ENCODE data around the gene CUTA. TPM values are rescaled to one million over a fixed set of nuclear protein-coding genes. Genes with fewer than 3 reads are reported as not detected.

The CUTA gene
- polyA plus RNA-seq, 2 donors = 80.2 to 119 TPM

DNA sequence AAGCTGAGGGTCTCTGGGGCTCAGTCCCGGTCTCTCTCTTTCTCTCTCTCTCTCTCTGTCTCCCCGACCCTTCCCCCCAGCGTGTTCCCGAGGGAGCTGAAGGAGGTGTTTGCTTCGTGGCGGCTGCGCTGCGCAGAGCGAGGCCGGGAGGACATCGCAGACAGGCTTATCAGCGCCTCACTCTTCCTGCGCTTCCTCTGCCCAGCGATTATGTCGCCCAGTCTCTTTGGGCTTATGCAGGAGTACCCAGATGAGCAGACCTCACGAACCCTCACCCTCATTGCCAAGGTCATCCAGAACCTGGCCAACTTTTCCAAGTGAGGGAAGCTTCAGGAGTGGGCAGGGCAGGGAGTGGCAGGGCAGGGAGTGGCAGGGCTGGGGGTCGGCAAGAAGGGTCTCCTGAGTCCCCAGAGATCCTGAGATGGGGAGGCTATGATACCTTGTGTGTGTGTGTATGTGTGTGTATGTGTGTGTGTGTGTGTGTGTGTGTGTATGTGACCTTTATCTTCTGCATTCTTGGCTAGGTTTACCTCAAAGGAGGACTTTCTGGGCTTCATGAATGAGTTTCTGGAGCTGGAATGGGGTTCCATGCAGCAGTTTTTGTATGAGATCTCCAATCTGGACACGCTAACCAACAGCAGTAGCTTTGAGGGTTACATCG is 22.9 kb upstream of the CUTA start:
- peaks cover 0 to 40% of the 10 kb centered on the region in 2 donors for H3K36me3 ChIP-seq (ENCODE audit: control insufficient read depth in 2 of 2, insufficient read depth in 2 of 2, low read length in 1 of 2)
- WGBS, 2 donors = 83 to 84% methylated on average over 19 of the region's 19 CpGs

GRCh38 chr6:33439956-33440648 is 22.2 kb upstream of the CUTA start:
- Histone ChIP-seq H3K4me1 (ENCODE audit: control insufficient read depth in 2 of 2, insufficient read depth in 2 of 2, low read length in 1 of 2) (no peaks in the 10 kb centered on the region), H3K27me3 (ENCODE audit: control insufficient read depth in 1 of 2, insufficient read depth in 2 of 2, low read length in 2 of 2) (no peaks in the 10 kb centered on the region), H3K36me3 (ENCODE audit: control insufficient read depth in 2 of 2, insufficient read depth in 2 of 2, low read length in 1 of 2) (peaks cover 4 to 44% of the 10 kb centered on the region in 2 donors), H3K27ac (ENCODE audit: low read depth in 2 of 2, low read length in 1 of 2) (no peak overlapping the region), H3K9me3 (ENCODE audit: control insufficient read depth in 2 of 2, insufficient read depth in 1 of 2, low read depth in 1 of 2, low read length in 1 of 2) (no peaks in the 10 kb centered on the region), H3K4me3 (ENCODE audit: low read depth in 1 of 2, low read length in 2 of 2) (no peak overlapping the region)
- WGBS, 2 donors = 77 to 80% methylated on average over 9 of the region's 9 CpGs

More for the DNA sequence above, 22.9 kb upstream of the CUTA start:
- Histone ChIP-seq H3K4me3 (ENCODE audit: low read depth in 1 of 2, low read length in 2 of 2) (no peak overlapping the region), H3K27ac (ENCODE audit: low read depth in 2 of 2, low read length in 1 of 2) (no peak overlapping the region), H3K4me1 (ENCODE audit: control insufficient read depth in 2 of 2, insufficient read depth in 2 of 2, low read length in 1 of 2) (no peaks in the 10 kb centered on the region), H3K27me3 (ENCODE audit: control insufficient read depth in 1 of 2, insufficient read depth in 2 of 2, low read length in 2 of 2) (no peaks in the 10 kb centered on the region), H3K9me3 (ENCODE audit: control insufficient read depth in 2 of 2, insufficient read depth in 1 of 2, low read depth in 1 of 2, low read length in 1 of 2) (no peaks in the 10 kb centered on the region)

DNA sequence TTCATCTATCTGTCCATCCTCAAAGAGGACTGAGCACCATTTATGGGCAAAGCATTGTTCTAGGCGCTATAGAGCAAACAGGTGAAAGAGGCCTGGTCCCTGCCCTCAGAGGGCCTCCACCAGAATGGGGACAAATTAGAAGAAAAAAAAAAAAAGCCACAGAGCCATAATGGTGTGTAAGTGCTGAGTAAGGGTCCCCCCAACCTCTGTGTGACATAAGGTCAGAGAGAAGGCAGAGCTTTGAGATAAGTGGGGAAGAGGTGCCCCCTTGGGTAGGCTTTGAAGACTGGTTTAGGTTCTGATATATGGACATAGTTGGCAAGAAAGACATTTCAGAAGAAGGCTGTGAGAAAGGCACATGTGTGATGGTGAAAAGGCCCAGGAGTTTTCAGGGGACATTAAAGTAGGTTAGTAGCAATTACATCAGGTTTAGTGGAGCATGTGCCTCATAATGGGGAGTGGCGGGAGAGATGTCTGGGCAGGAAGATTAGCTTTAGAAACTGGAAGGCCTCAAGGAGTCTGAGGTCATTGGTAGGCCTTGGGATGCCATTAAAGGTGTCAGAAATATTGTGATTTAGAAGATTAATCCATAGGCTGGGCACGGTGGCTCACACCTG is 21.2 kb upstream of the CUTA start:
- Histone ChIP-seq H3K27ac (ENCODE audit: low read depth in 2 of 2, low read length in 1 of 2) (no peak overlapping the region), H3K36me3 (ENCODE audit: control insufficient read depth in 2 of 2, insufficient read depth in 2 of 2, low read length in 1 of 2) (peaks cover 4 to 42% of the 10 kb centered on the region in 2 donors), H3K27me3 (ENCODE audit: control insufficient read depth in 1 of 2, insufficient read depth in 2 of 2, low read length in 2 of 2) (no peaks in the 10 kb centered on the region), H3K4me1 (ENCODE audit: control insufficient read depth in 2 of 2, insufficient read depth in 2 of 2, low read length in 1 of 2) (no peaks in the 10 kb centered on the region), H3K9me3 (ENCODE audit: control insufficient read depth in 2 of 2, insufficient read depth in 1 of 2, low read depth in 1 of 2, low read length in 1 of 2) (no peaks in the 10 kb centered on the region), H3K4me3 (ENCODE audit: low read depth in 1 of 2, low read length in 2 of 2) (no peak overlapping the region)
- 89 to 97% methylated on average over 3 of the region's 3 CpGs for WGBS, 2 donors

GRCh38 chr6:33437666-33438065 is 19.8 kb upstream of the CUTA start:
- H3K4me3 ChIP-seq (ENCODE audit: low read depth in 1 of 2, low read length in 2 of 2) = no peak overlapping the region
- H3K4me1 ChIP-seq (ENCODE audit: control insufficient read depth in 2 of 2, insufficient read depth in 2 of 2, low read length in 1 of 2) = no peaks in the 10 kb centered on the region
- 92 to 93% methylated on average over 18 of the region's 18 CpGs for WGBS, 2 donors
- no peaks in the 10 kb centered on the region for H3K27me3 ChIP-seq (ENCODE audit: control insufficient read depth in 1 of 2, insufficient read depth in 2 of 2, low read length in 2 of 2)
- no peak overlapping the region for H3K27ac ChIP-seq (ENCODE audit: low read depth in 2 of 2, low read length in 1 of 2)
- no peaks in the 10 kb centered on the region for H3K9me3 ChIP-seq (ENCODE audit: control insufficient read depth in 2 of 2, insufficient read depth in 1 of 2, low read depth in 1 of 2, low read length in 1 of 2)
- H3K36me3 ChIP-seq (ENCODE audit: control insufficient read depth in 2 of 2, insufficient read depth in 2 of 2, low read length in 1 of 2) = peaks cover 4 to 36% of the 10 kb centered on the region in 2 donors

DNA sequence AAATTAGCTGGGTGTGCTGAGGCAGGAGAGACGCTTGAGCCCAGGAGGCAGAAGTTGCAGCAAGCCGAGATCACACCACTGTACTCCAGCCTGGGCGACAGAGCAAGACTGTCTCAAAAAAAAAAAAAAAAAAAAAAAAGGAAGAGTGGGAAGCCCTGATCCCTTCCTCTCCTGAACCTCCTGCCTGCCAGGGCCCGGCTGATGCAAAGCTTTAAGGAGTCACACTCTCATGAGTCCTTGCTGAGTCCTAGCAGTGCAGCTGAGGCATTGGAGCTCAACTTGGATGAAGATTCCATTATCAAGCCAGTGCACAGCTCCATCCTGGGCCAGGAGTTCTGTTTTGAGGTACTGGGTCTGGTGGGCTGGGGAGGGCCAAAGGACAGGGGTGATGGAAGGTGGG is 17.1 kb upstream of the CUTA start:
- H3K27ac ChIP-seq (ENCODE audit: low read depth in 2 of 2, low read length in 1 of 2) = no peak overlapping the region
- no peaks in the 10 kb centered on the region for H3K4me1 ChIP-seq (ENCODE audit: control insufficient read depth in 2 of 2, insufficient read depth in 2 of 2, low read length in 1 of 2)
- H3K9me3 ChIP-seq (ENCODE audit: control insufficient read depth in 2 of 2, insufficient read depth in 1 of 2, low read depth in 1 of 2, low read length in 1 of 2) = no peaks in the 10 kb centered on the region
- 90 to 94% methylated on average over 4 of the region's 4 CpGs for WGBS, 2 donors
- H3K27me3 ChIP-seq (ENCODE audit: control insufficient read depth in 1 of 2, insufficient read depth in 2 of 2, low read length in 2 of 2) = no peaks in the 10 kb centered on the region
- H3K4me3 ChIP-seq (ENCODE audit: low read depth in 1 of 2, low read length in 2 of 2) = no peak overlapping the region
- H3K36me3 ChIP-seq (ENCODE audit: control insufficient read depth in 2 of 2, insufficient read depth in 2 of 2, low read length in 1 of 2) = peaks cover 6 to 20% of the 10 kb centered on the region in 2 donors

GRCh38 chr6:33433544-33434191 is 15.8 kb upstream of the CUTA start:
- Histone ChIP-seq H3K27me3 (ENCODE audit: control insufficient read depth in 1 of 2, insufficient read depth in 2 of 2, low read length in 2 of 2) (no peaks in the 10 kb centered on the region), H3K36me3 (ENCODE audit: control insufficient read depth in 2 of 2, insufficient read depth in 2 of 2, low read length in 1 of 2) (peaks cover 6 to 20% of the 10 kb centered on the region in 2 donors), H3K9me3 (ENCODE audit: control insufficient read depth in 2 of 2, insufficient read depth in 1 of 2, low read depth in 1 of 2, low read length in 1 of 2) (no peaks in the 10 kb centered on the region), H3K4me1 (ENCODE audit: control insufficient read depth in 2 of 2, insufficient read depth in 2 of 2, low read length in 1 of 2) (peaks cover 0 to 8% of the 10 kb centered on the region in 2 donors), H3K4me3 (ENCODE audit: low read depth in 1 of 2, low read length in 2 of 2) (no peak overlapping the region), H3K27ac (ENCODE audit: low read depth in 2 of 2, low read length in 1 of 2) (no peak overlapping the region)
- WGBS, 2 donors = 49 to 60% methylated on average over 8 to 16 of the region's 17 CpGs

DNA sequence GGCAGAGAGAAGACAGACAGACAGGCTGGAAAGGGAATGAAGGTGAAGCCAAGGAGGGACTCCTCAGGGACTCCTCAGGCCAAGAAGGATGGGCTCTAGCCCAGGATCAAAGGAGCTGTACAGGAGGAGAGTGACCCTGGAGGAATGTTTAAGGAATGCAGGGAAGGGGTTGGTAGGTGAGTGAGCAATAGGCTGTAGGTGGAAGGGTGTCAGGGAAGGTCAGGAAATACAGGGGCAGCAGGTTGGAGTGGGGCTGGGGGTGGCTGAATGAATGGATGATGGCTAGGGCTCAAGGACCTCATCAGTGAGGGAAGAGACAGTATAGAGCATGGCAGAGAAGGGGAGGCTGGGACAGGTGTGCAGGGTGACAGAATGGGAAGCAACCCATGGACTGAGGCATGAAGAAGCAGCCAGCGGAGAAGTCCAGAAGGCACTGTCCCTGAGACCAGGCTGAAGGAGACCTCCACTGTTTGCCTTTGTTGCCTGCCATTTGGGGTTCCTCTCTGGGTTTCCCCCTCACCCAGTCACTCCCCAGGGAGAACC is 15.2 kb upstream of the CUTA start:
- Histone ChIP-seq H3K27ac (ENCODE audit: low read depth in 2 of 2, low read length in 1 of 2) (peak overlapping the region in 1 of 2 donors; percentile 18), H3K27me3 (ENCODE audit: control insufficient read depth in 1 of 2, insufficient read depth in 2 of 2, low read length in 2 of 2) (no peaks in the 10 kb centered on the region), H3K4me1 (ENCODE audit: control insufficient read depth in 2 of 2, insufficient read depth in 2 of 2, low read length in 1 of 2) (peaks cover 0 to 14% of the 10 kb centered on the region in 2 donors)

DNA sequence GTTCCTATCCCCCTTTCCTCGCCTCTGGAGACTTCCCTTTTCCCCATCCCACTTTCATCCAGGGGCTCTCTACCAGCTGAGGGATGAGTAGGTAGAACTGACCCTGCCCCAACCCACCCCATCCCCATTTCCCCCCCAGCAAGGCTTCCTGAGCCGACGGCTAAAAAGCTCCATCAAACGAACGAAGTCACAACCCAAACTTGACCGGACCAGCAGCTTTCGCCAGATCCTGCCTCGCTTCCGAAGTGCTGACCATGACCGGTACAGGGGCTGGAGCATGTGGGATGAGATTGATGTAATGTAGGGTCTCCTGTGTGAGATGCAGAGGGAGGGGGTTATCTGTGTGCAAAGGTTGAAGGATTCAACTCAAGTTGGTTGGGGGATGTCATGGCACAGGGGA is 14.6 kb upstream of the CUTA start:
- H3K36me3 ChIP-seq (ENCODE audit: control insufficient read depth in 2 of 2, insufficient read depth in 2 of 2, low read length in 1 of 2) = peaks cover 6 to 12% of the 10 kb centered on the region in 2 donors
- H3K27ac ChIP-seq (ENCODE audit: low read depth in 2 of 2, low read length in 1 of 2) = no peak overlapping the region
- H3K9me3 ChIP-seq (ENCODE audit: control insufficient read depth in 2 of 2, insufficient read depth in 1 of 2, low read depth in 1 of 2, low read length in 1 of 2) = no peaks in the 10 kb centered on the region
- WGBS, 2 donors = 77 to 79% methylated on average over 10 of the region's 10 CpGs
- no peaks in the 10 kb centered on the region for H3K27me3 ChIP-seq (ENCODE audit: control insufficient read depth in 1 of 2, insufficient read depth in 2 of 2, low read length in 2 of 2)
- no peak overlapping the region for H3K4me3 ChIP-seq (ENCODE audit: low read depth in 1 of 2, low read length in 2 of 2)
- H3K4me1 ChIP-seq (ENCODE audit: control insufficient read depth in 2 of 2, insufficient read depth in 2 of 2, low read length in 1 of 2) = peaks cover 0 to 14% of the 10 kb centered on the region in 2 donors

More for the DNA sequence above, 15.2 kb upstream of the CUTA start:
- Histone ChIP-seq H3K9me3 (ENCODE audit: control insufficient read depth in 2 of 2, insufficient read depth in 1 of 2, low read depth in 1 of 2, low read length in 1 of 2) (no peaks in the 10 kb centered on the region), H3K36me3 (ENCODE audit: control insufficient read depth in 2 of 2, insufficient read depth in 2 of 2, low read length in 1 of 2) (peaks cover 6 to 16% of the 10 kb centered on the region in 2 donors), H3K4me3 (ENCODE audit: low read depth in 1 of 2, low read length in 2 of 2) (no peak overlapping the region)
- WGBS, 2 donors = 92 to 100% methylated on average over 1 of the region's 1 CpG

DNA sequence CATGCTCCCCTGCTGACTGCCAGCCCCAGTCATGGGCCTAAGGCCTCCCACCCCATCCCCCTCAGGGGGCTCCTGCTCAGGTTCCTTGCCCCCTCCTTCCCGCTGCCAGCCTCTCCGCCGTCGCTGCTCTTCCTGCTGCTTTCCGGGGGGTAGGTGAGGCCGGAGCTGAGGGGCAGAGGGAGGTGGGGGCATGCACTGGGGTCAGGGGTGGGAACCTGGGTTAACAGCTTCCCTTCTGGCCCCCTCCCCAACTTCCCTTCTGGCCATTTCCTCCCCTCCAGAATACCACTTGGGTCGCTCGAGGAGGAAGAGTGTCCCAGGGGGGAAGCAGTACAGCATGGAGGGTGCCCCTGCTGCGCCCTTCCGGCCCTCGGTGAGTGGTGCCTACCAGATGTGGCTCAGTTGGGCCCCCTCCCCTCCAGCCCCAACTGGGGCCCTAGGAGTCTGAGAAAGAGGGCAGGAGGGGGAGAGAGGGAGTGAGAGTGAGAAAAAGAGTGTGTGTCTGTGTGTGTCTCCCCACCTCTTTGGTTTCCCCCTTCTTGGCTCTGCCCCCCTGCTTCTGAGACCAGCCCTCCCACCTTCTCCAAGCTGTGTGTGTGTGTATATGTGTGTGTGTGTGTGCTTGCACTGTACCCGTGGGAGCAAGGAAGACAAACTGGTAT is 14.1 kb upstream of the CUTA start:
- peaks cover 2 to 14% of the 10 kb centered on the region in 2 donors for H3K4me1 ChIP-seq (ENCODE audit: control insufficient read depth in 2 of 2, insufficient read depth in 2 of 2, low read length in 1 of 2)
- H3K27ac ChIP-seq (ENCODE audit: low read depth in 2 of 2, low read length in 1 of 2) = no peak overlapping the region
- no peaks in the 10 kb centered on the region for H3K27me3 ChIP-seq (ENCODE audit: control insufficient read depth in 1 of 2, insufficient read depth in 2 of 2, low read length in 2 of 2)
- H3K9me3 ChIP-seq (ENCODE audit: control insufficient read depth in 2 of 2, insufficient read depth in 1 of 2, low read depth in 1 of 2, low read length in 1 of 2) = no peaks in the 10 kb centered on the region
- H3K4me3 ChIP-seq (ENCODE audit: low read depth in 1 of 2, low read length in 2 of 2) = no peak overlapping the region
- H3K36me3 ChIP-seq (ENCODE audit: control insufficient read depth in 2 of 2, insufficient read depth in 2 of 2, low read length in 1 of 2) = peaks cover 6 to 8% of the 10 kb centered on the region in 2 donors
- 56 to 63% methylated on average over 10 to 12 of the region's 12 CpGs for WGBS, 2 donors
